Osteocyte (in vitro differentiated cells): ENCODE data around the gene DLX5. TPM values are rescaled to one million over a fixed set of nuclear protein-coding genes. Genes with fewer than 3 reads are reported as not detected.

Experiments
- DNase-seq: peaks from one replicate; pipeline ENCODE4 v3.0.0; 2021; ENCODE audit warnings: mixed read lengths; ENCODE audit not compliant: unreplicated experiment; ENCODE audit errors: extremely low spot score
- H3K27ac Mint-ChIP-seq: one replicate; pipeline ENCODE4 v1.8.0; 2021; ENCODE audit warnings: mild to moderate bottlenecking, mixed read lengths; ENCODE audit not compliant: unreplicated experiment
- H3K27me3 Mint-ChIP-seq: one replicate; pipeline ENCODE4 v1.8.0; 2021; ENCODE audit warnings: mixed read lengths; ENCODE audit not compliant: unreplicated experiment
- H3K36me3 Mint-ChIP-seq: one replicate; pipeline ENCODE4 v1.8.0; 2021; ENCODE audit warnings: mixed read lengths; ENCODE audit not compliant: unreplicated experiment
- H3K4me1 Mint-ChIP-seq: one replicate; pipeline ENCODE4 v1.8.0; 2021; ENCODE audit warnings: mixed read lengths; ENCODE audit not compliant: unreplicated experiment
- H3K4me3 Mint-ChIP-seq: one replicate; pipeline ENCODE4 v1.8.0; 2021; ENCODE audit warnings: mild to moderate bottlenecking, moderate library complexity, mixed read lengths; ENCODE audit not compliant: unreplicated experiment
- H3K9me3 Mint-ChIP-seq: one replicate; pipeline ENCODE4 v1.8.0; 2021; ENCODE audit warnings: mixed read lengths; ENCODE audit not compliant: unreplicated experiment
- total RNA-seq: library from RNA; stranded (reverse); gene quantifications from 2 replicates; pipeline ENCODE4 v1.2.1, GENCODE V29; 2021
- TF ChIP-seq, protein P1 (sequence below): fragments of 200-600 bp; sonication (generic); IDR thresholded peaks from 2 replicates; pipeline ENCODE4 v1.5.0; 2021; ENCODE audit warnings: antibody characterized with exemption, mild to moderate bottlenecking, moderate library complexity

The DLX5 gene
- total RNA-seq, 1 donor from 2014 or later = 6.0 TPM

GRCh38 chr7:97004247-97005182 lies 20.1 kb downstream of the DLX5 start:
- H3K4me3 Mint-ChIP-seq = peak overlapping the region; percentile 74

GRCh38 chr7:97003262-97004246 lies 21.1 kb downstream of the DLX5 start:
- no peaks in the 10 kb centered on the region for H3K9me3 Mint-ChIP-seq
- TF ChIP-seq, protein P1, sequence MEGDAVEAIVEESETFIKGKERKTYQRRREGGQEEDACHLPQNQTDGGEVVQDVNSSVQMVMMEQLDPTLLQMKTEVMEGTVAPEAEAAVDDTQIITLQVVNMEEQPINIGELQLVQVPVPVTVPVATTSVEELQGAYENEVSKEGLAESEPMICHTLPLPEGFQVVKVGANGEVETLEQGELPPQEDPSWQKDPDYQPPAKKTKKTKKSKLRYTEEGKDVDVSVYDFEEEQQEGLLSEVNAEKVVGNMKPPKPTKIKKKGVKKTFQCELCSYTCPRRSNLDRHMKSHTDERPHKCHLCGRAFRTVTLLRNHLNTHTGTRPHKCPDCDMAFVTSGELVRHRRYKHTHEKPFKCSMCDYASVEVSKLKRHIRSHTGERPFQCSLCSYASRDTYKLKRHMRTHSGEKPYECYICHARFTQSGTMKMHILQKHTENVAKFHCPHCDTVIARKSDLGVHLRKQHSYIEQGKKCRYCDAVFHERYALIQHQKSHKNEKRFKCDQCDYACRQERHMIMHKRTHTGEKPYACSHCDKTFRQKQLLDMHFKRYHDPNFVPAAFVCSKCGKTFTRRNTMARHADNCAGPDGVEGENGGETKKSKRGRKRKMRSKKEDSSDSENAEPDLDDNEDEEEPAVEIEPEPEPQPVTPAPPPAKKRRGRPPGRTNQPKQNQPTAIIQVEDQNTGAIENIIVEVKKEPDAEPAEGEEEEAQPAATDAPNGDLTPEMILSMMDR = no peak
- H3K4me3 Mint-ChIP-seq = peak overlapping the region; percentile 14
- DNase-seq = no peak
- peaks cover 81% of the 10 kb centered on the region for H3K27me3 Mint-ChIP-seq
- no peaks in the 10 kb centered on the region for H3K36me3 Mint-ChIP-seq
- H3K4me1 Mint-ChIP-seq = peaks cover 33% of the 10 kb centered on the region
- H3K27ac Mint-ChIP-seq = no peak overlapping the region

More at GRCh38 chr7:97004247-97005182, 20.1 kb downstream of the DLX5 start:
- DNase-seq = no peak
- no peaks in the 10 kb centered on the region for H3K9me3 Mint-ChIP-seq
- H3K27me3 Mint-ChIP-seq = peaks cover 81% of the 10 kb centered on the region
- TF ChIP-seq, protein P1 = no peak
- H3K4me1 Mint-ChIP-seq = peaks cover 27% of the 10 kb centered on the region
- no peaks in the 10 kb centered on the region for H3K36me3 Mint-ChIP-seq
- no peak overlapping the region for H3K27ac Mint-ChIP-seq

DNA sequence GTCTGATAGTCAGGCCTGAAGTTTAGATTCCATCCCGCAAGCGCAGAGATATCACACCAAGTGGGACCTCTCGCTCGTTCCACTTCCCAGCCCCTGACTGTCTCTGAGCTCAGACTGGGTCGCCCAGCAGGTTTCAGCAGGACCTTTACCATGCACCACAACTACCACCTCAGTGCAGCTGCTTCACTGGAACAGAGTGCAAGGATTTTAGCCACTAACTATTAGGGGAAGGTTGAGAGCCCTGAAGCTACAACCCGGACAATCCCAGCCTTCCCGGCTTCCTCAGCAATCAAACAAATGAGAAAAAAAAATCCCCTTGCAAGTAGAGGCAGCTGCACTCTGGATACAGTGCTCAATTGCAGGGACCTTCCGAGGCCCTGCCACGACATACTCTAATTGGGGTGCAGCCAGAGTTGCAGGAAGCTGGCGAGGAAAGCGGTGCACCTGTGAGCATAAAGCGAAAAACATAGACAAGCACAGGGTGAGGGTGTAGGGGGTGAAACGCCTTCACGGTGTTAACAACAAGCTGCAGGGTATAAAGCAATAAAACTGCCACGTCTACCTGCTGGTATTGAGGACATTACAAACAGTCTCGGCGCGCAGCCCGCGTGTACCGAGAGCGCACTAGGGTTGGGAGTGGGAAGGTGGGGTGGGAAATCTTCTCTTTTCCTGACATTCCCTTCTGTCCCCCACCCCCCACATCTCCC lies 21.9 kb downstream of the DLX5 start:
- Mint-ChIP-seq H3K9me3 (no peaks in the 10 kb centered on the region), H3K27ac (no peak overlapping the region), H3K4me3 (no peak overlapping the region), H3K4me1 (peaks cover 37% of the 10 kb centered on the region), H3K27me3 (peaks cover 82% of the 10 kb centered on the region), H3K36me3 (no peaks in the 10 kb centered on the region)
- DNase-seq = no peak
- TF ChIP-seq, protein P1 = no peak

- DNase-seq = no peak
- TF ChIP-seq, protein P1 = no peak
- no peaks in the 10 kb centered on the region for H3K9me3 Mint-ChIP-seq
- no peak overlapping the region for H3K4me3 Mint-ChIP-seq
- H3K36me3 Mint-ChIP-seq = no peaks in the 10 kb centered on the region
- H3K27me3 Mint-ChIP-seq = peaks cover 82% of the 10 kb centered on the region
- H3K4me1 Mint-ChIP-seq = peaks cover 44% of the 10 kb centered on the region
- peak overlapping the region; percentile 23 for H3K27ac Mint-ChIP-seq
Measured at GRCh38 chr7:97001656-97002554, 22.7 kb downstream of the DLX5 start.
